Esophagus squamous epithelium (tissue), 5 donors: ENCODE data around the gene RNF19B. TPM values are rescaled to one million over a fixed set of nuclear protein-coding genes. Genes with fewer than 3 reads are reported as not detected.
A peak's percentile ranks its signal among the peaks of the same experiment; 100 is the strongest.
"Not testable (repeated sequence)": the region's sequence is repeated elsewhere in the genome, so short reads cannot be mapped to it uniquely, and the experiment has no call there.

ENCODE experiments used
- DNase-seq: peaks from one replicate; lab custom pipeline; 2025; lab: John Stamatoyannopoulos, UW
- H3K27ac ChIP-seq, 4 donors: fragments of 200-600 bp; sonication (generic); one replicate each; pipeline ENCODE4 v1.5.1; 2016 to 2019; ENCODE audit warnings: mild to moderate bottlenecking in 1 of 4
- H3K27me3 ChIP-seq, 4 donors: fragments of 200-600 bp; sonication (generic); 1 replicate in 3 of 4; 2 replicates in 1 of 4; pipeline versions ENCODE4 v1.5.1 to v1.6.0; 2017 to 2021; ENCODE audit warnings: antibody characterized with exemption in 1 of 4
- H3K36me3 ChIP-seq, 3 donors: fragments of 200-600 bp; sonication (generic); one replicate each; pipeline ENCODE4 v1.5.1; 2016 to 2019
- H3K4me1 ChIP-seq, 3 donors: fragments of 200-600 bp; sonication (generic); one replicate each; pipeline ENCODE4 v1.5.1; 2017 to 2019
- H3K4me3 ChIP-seq, 4 donors: fragments of 200-600 bp; sonication (generic); 1 replicate in 3 of 4; 2 replicates in 1 of 4; pipeline ENCODE4 v1.5.1; 2016 to 2019; ENCODE audit warnings: mild to moderate bottlenecking in 2 of 4, moderate library complexity in 1 of 4
- H3K9me3 ChIP-seq, 3 donors: fragments of 200-600 bp; sonication (generic); one replicate each; pipeline ENCODE4 v1.5.1; 2016 to 2019
- POLR2A ChIP-seq, 4 donors: fragments of 450-650 bp; IDR thresholded peaks; one replicate each; pipeline ENCODE4 v1.6.1; 2017; ENCODE audit warnings: antibody characterized with exemption in 4 of 4, mild to moderate bottlenecking in 4 of 4, moderate library complexity in 3 of 4
- WGBS, 2 donors: methylation state at CpG; one replicate each; pipeline ENCODE4 v1.1.5; 2018; 5-methylcytosine and 5-hydroxymethylcytosine counted together
- intact Hi-C: fragments of 100-400 bp; cut with DNase I; formaldehyde crosslinking; loops from one replicate; pipeline ENCODE4 v1.15.0; 2022
- total RNA-seq, 4 donors: library from RNA; depleted of rRNA; stranded (reverse); fragments of >200 nt; gene quantifications; one replicate each; pipeline ENCODE4 v1.1.0, GENCODE V29; 2016
- TF ChIP-seq, protein P1 (sequence below), 6 experiments: fragments of 450-650 bp in 4 of 6; fragments of 200-600 bp in 2 of 6; sonication (generic) in 2 of 6; IDR thresholded peaks; one replicate each; pipeline ENCODE4 v1.5.1; 2016 to 2019; ENCODE audit warnings: antibody characterized with exemption in 6 of 6, mild to moderate bottlenecking in 4 of 6, moderate library complexity in 4 of 6
- donor health status: DM: yes; HTN: yes; CAD: no.

Gene RNF19B
- total RNA-seq, 4 donors from 2014 or later = 24.2 to 61.6 (median 46.4) TPM

DNA sequence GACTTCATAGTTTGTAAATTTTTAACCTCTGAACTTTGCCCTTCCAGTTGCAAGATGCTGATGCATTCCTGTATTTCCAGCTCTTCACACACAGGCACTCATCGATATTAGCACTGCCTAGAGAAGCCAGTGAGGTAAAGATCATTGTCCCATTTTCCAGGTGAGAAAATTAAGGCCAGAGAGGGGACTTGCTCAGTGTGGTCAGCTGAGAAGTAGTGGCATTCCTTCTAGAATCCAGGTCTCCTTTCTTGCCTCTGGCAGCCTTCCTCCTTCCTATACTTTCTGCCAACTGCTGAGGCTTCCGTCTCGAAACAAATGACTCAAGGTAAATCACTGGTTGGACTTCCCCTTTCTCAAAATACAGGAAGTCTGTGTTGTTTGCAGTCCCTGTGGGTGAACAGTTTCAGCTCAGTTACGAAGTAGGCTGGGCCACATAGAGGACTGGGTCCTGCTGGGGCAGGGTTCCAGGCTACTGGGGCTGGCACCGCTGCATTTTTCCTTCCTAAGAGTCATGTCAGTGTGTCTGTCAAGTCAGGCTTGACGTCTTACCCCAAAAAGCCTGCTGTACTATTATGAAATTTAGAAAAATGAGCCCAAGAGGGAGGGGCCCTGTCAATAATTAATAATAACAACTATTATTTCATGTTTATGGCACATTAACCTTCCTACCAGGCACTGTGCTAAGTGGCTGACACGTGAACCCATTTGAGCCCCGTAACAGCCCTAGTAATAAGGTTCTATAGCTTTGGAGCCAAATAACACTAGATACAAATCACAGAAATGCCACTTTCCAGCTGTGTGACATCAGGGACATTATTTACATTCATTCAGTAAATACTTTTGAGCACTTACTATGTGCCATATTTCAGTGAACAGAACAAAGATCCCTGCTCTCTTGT lies 16.6 kb upstream of the RNF19B start:
- peak overlapping the region; percentile 68 to 84 (median 82) for H3K27ac ChIP-seq
- H3K9me3 ChIP-seq = no peaks in the 10 kb centered on the region
- peaks cover 14 to 47% (median 34%) of the 10 kb centered on the region in 3 donors for H3K4me1 ChIP-seq
- H3K36me3 ChIP-seq = no peaks in the 10 kb centered on the region
- peaks cover 0 to 3% (median 0%) of the 10 kb centered on the region in 4 donors for H3K27me3 ChIP-seq
- TF ChIP-seq, protein P1, sequence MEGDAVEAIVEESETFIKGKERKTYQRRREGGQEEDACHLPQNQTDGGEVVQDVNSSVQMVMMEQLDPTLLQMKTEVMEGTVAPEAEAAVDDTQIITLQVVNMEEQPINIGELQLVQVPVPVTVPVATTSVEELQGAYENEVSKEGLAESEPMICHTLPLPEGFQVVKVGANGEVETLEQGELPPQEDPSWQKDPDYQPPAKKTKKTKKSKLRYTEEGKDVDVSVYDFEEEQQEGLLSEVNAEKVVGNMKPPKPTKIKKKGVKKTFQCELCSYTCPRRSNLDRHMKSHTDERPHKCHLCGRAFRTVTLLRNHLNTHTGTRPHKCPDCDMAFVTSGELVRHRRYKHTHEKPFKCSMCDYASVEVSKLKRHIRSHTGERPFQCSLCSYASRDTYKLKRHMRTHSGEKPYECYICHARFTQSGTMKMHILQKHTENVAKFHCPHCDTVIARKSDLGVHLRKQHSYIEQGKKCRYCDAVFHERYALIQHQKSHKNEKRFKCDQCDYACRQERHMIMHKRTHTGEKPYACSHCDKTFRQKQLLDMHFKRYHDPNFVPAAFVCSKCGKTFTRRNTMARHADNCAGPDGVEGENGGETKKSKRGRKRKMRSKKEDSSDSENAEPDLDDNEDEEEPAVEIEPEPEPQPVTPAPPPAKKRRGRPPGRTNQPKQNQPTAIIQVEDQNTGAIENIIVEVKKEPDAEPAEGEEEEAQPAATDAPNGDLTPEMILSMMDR (IDR thresholded peaks at IDR 0.05) = no peak
- TF ChIP-seq POLR2A (IDR thresholded peaks at IDR 0.05) = peak in 2 of 4 donors; percentile 35 to 67
- peak overlapping the region in 1 of 4 donors; percentile 8 for H3K4me3 ChIP-seq
- 24 to 26% methylated on average over 7 of the region's 8 CpGs for WGBS, 2 donors
- no peak for DNase-seq
- intact Hi-C loops = no loop called here

DNA sequence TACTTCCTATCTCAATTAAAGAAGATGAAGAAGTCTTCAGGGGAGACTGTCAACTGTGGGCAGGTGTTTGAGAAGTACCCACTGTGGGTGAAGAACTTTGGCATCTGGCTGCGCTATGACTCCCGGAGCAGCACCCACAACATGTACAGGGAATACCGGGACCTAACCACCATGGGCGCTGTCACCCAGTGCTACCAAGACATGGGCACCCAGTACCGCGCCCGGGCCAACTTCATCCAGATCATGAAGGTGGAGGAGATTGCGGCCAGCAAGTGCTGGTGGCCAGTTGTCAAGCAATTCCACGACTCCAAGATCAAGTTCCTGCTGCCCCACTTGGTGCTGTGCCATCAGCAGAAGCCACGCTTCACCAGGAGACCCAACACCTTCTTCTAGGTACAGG lies 15.5 kb upstream of the RNF19B start:
- Histone ChIP-seq H3K36me3 (no peaks in the 10 kb centered on the region), H3K4me1 (peaks cover 14 to 42% (median 30%) of the 10 kb centered on the region in 3 donors), H3K27ac (peak overlapping the region; percentile 49 to 83 (median 74)), H3K27me3 (no peaks in the 10 kb centered on the region), H3K4me3 (no peak overlapping the region), H3K9me3 (no peaks in the 10 kb centered on the region)
- TF ChIP-seq, protein P1 (IDR thresholded peaks at IDR 0.05) = no peak
- TF ChIP-seq POLR2A (IDR thresholded peaks at IDR 0.05) = no peak
- no peak for DNase-seq
- WGBS, 2 donors = 100% methylated on average over 4 of the region's 10 CpGs; no CpG with 5 or more reads in 1 of the 2 donors
- intact Hi-C loops = no loop called here

DNA sequence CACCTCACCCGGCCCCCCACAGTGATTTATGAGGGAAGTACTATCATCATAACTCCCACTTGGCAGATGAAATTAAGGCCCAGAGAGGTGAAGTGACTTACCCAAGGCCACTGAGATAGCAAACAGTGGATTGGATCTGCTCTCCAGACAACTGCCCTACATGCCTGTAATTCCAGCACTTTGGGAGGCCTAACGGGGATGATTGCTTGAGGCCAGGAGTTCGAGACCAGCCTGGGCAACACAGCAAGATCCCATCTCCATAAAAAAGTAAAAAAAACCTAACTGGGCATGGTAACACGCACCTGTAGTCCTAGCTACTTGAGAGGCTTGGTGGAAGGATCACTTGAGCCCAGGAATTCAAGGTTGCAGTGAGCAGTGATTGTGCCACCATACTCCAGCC lies 14.2 kb upstream of the RNF19B start:
- intact Hi-C loops = no loop called here
- DNase-seq = no peak
- no peak for TF ChIP-seq POLR2A (IDR thresholded peaks at IDR 0.05)
- TF ChIP-seq, protein P1 (IDR thresholded peaks at IDR 0.05) = no peak
- Histone ChIP-seq H3K27ac (no peak overlapping the region), H3K27me3 (no peaks in the 10 kb centered on the region), H3K4me3 (no peak overlapping the region), H3K36me3 (no peaks in the 10 kb centered on the region), H3K4me1 (peaks cover 14 to 30% (median 21%) of the 10 kb centered on the region in 3 donors), H3K9me3 (no peaks in the 10 kb centered on the region)
- WGBS, 2 donors = 91 to 94% methylated on average over 3 of the region's 4 CpGs

DNA sequence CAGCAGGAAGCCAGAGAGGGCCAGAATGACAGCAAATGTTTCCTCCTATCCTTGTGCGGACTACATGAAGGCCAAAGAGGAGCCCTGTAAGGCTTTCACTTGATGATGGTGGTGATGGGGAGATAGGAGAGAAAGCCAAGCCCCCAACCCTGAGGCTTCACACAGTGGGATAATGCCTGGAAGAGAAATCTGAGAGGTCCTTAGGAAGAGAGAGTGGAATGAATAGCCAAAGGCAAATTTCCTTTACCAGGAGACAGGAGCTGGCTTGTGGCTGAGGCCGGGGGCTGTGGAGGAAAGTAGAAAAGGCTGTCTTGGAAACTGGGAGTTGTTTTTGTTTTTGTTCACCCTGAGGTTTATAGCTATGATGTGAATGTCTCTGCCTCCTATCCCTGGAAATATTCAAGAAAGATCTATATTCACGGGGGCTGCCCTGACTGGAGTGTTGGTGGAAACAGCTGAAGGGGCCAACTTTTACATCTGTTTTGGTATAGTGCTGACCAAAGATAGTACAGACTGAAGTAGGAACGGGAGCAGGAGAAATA lies 13.0 kb upstream of the RNF19B start:
- WGBS, 2 donors = 77 to 83% methylated on average over 4 of the region's 4 CpGs
- no peak for TF ChIP-seq POLR2A (IDR thresholded peaks at IDR 0.05)
- TF ChIP-seq, protein P1 (IDR thresholded peaks at IDR 0.05) = no peak
- intact Hi-C loops = no loop called here

DNA sequence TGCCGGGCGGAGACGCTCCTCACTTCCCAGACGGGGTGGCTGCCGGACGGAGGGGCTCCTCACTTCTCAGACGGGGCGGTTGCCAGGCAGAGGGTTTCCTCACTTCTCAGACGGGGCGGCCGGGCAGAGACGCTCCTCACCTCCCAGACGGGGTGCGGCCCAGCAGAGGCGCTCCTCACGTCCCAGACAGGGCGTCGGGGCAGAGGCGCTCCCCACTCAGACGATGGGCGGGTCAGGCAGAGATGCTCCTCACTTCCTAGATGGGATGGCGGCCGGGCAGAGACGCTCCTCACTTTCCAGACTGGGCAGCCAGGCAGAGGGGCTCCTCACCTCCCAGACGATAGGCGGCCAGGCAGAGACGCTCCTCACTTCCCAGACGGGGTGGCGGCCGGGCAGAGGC lies 10.4 kb upstream of the RNF19B start:
- DNase-seq, H3K27ac ChIP-seq, H3K36me3 ChIP-seq, H3K9me3 ChIP-seq, intact Hi-C loops: not testable (repeated sequence)
- Histone ChIP-seq H3K4me3 (peak overlapping the region in 1 of 4 donors; percentile 15), H3K27me3 (peaks cover 0 to 19% (median 0%) of the 10 kb centered on the region in 4 donors), H3K4me1 (peaks cover under 1 to 15% (median 9%) of the 10 kb centered on the region in 3 donors)
- no CpG with 5 or more reads among the region's 30 CpGs for WGBS, 2 donors

More for the DNA sequence above, 13.0 kb upstream of the RNF19B start:
- no peak overlapping the region for H3K27ac ChIP-seq
- H3K9me3 ChIP-seq = no peaks in the 10 kb centered on the region
- peaks cover 0 to 6% (median 0%) of the 10 kb centered on the region in 4 donors for H3K27me3 ChIP-seq
- H3K4me1 ChIP-seq = peaks cover 14 to 37% (median 25%) of the 10 kb centered on the region in 3 donors
- no peak overlapping the region for H3K4me3 ChIP-seq
- H3K36me3 ChIP-seq = no peaks in the 10 kb centered on the region
- no peak for DNase-seq

DNA sequence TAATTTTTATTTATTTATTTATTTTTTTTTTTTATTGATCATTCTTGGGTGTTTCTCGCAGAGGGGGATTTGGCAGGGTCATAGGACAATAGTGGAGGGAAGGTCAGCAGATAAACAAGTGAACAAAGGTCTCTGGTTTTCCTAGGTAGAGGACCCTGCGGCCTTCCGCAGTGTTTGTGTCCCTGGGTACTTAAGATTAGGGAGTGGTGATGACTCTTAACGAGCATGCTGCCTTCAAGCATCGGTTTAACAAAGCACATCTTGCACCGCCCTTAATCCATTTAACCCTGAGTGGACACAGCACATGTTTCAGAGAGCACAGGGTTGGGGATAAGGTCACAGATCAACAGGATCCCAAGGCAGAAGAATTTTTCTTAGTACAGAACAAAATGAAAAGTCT lies 8.8 kb upstream of the RNF19B start:
- H3K27ac ChIP-seq, H3K36me3 ChIP-seq, intact Hi-C loops, H3K9me3 ChIP-seq, DNase-seq, H3K4me1 ChIP-seq: not testable (repeated sequence)
- Histone ChIP-seq H3K4me3 (peak overlapping the region in 2 of 4 donors; percentile 41 to 56), H3K27me3 (peaks cover 0 to 19% (median 0%) of the 10 kb centered on the region in 4 donors)
- WGBS, 2 donors = no CpG with 5 or more reads among the region's 6 CpGs
